Activated gamma-delta T cell treated with anti-CD3 and anti-CD28 coated beads, Interleukin-2, amount 50 U/mL, for 16 hours (primary cell): ENCODE measurements around the gene CDHR4.
"Not testable (repeated sequence)": the region's sequence is repeated elsewhere in the genome, so short reads cannot be mapped to it uniquely, and the experiment has no call there.

Experiments
- DNase-seq: peaks from one replicate; pipeline ENCODE4 v3.0.0-alpha.2; 2020; ENCODE audit warnings: low read depth

CDHR4 gene

DNA sequence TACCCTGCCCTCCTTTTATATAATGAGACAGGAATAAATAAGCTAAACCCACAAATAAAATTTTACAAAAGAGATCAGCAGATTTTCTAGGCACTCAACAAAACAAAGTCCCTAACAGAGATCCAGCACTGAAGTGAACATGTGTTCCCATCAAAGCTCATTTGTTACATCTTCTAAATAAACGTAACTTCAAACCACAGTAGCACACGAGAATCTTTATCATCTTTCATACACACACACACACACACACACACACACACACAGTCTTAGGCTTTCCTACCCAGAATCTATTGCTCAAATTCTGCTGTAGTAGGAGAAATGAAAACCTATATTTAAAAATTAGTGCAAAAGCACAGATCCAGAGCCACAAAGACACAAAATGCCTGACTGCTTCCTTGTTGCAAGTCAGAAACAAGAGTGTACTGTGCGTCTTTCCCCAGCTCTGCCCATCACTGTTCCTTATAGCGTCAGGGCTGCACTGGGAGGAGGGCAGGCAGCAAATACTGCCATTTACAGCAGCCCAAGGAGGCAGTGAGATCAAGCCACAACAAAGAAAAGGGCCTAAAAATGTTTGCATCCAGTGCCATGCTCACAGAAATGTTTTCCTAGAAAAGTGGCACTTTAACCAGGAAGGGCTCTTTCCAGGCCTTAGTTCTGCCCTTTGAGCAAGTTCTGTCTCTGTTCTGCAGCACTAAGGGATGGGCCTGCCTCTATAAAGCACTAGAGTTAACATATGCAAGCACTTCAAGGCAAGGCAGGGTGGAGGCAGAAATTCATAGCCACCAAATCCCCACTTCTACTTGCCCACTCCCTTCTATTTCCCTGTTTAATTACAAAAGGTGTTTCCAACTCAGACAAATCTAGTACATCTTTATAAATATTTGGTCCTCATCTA is 19.3 kb downstream of the CDHR4 start:
- no peak for DNase-seq

- DNase-seq = no peak
Measured at GRCh38 chr3:49779358-49780079, 20.2 kb downstream of the CDHR4 start.

DNA sequence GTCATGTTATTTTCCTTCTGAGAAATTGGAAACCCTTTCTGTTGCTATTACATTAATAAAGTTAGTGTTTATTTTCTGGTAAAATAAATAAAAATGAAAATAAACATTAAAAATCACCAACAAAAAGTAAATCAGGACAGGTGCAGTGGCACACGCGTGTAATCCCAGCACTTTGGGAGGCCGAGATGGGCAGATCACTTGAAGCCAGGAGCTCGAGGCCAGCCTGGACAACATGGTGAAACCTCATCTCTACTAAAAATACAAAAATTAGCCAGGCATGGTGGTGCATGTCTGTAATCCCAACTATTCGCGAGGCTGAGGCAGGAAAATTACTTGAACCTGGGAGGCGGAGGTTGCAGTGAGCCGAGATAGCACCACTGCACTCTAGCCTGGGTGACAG is 23.6 kb downstream of the CDHR4 start:
- not testable (repeated sequence) for DNase-seq

GRCh38 chr3:49775538-49775937 is 24.1 kb downstream of the CDHR4 start:
- DNase-seq = no peak

- DNase-seq = no peak
Measured at GRCh38 chr3:49772703-49773102, 27.0 kb downstream of the CDHR4 start.

DNA sequence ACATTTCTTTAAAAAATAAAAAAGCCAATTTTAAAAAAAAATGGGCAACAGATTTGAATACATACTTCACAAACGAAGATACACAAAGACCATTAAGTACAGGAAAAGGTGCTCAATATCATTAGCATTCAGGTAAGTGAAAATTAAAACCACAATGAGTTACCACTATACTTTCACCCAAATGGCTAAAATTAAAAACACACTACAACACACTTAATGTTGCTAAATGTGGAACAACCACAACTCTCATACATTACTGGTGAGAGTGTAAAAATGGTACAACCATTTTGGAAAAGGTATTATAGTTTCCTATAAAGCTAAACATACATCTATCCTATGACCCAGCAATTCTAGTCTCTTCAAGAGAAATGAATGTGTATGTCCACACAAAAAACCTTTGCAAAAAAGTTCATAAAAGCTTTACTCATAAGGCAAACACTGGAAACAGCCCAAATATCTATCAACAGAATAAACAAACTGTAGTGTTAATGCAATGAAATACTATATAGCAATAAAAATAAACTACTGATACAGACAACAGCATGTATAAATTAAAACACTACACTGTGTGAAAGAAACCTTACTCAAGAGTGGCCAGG is 28.2 kb downstream of the CDHR4 start:
- DNase-seq = no peak

DNA sequence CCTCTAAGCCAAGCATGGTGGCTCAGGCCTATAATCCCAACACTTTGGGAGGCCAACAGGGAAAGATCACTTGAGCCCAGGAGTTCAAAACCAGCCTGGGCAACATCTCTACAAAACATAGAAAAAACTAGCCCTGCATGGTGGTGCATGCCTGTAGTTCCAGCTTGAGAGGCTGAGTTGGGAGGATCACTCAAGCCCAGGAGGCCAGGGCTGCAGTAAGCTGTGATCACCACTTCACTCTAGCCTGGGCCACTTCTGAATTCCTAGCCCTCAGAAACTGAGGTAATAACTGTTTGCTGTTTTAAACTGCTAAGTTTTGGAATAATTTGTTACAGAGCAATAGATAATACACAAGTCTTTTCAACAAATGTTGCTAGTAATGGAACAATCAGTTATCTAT is 29.7 kb downstream of the CDHR4 start:
- DNase-seq = no peak

DNA sequence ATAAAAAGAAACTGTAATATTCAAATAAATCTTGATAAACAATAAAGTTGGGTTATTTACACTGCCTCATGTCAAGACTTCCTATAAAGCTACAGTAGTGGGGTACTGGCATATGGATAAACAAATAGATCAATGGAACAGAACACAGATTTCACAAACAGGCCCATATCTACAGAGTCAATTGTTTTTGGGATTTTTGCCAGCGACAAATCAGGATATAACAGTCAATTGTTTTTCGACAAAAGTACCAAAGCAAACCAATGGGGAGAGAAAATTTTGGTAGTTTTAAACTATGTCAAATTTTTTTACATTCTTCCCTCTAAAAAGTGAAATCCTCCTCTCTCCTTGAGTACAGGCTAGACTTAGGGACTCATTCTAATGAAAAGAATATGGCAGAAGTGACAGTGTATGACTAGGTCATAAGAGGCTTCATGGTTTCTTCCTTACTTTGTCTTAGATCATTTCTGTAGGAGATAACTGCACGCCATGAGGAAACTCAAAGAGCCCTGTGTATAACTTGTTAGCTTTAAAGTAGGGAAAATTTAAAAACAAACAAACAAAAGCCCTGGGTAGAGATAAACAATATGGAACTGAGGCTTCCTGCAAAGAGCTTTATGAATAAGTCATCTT is 30.3 kb downstream of the CDHR4 start:
- no peak for DNase-seq

GRCh38 chr3:49763981-49764380 is 35.7 kb downstream of the CDHR4 start:
- DNase-seq = no peak

DNA sequence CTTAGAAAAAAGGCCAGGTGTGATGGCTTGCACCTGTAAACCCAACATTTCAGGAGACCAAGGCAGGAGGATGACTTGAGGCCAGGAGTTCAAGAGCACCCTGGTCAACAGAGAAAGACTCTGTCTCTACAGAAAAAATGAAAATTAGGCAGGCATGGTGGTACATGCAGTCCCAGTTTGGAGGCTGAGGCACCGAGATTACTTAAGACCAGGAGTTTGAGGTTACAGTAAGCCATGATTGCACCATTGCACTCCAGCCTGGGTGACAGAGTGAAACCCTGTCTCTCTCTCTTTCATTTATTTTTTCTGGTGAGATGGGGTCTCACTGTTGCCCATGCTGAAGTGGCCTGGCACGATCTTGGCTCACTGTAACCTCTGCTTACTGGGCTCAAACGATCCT is 38.0 kb downstream of the CDHR4 start:
- no peak for DNase-seq

DNA sequence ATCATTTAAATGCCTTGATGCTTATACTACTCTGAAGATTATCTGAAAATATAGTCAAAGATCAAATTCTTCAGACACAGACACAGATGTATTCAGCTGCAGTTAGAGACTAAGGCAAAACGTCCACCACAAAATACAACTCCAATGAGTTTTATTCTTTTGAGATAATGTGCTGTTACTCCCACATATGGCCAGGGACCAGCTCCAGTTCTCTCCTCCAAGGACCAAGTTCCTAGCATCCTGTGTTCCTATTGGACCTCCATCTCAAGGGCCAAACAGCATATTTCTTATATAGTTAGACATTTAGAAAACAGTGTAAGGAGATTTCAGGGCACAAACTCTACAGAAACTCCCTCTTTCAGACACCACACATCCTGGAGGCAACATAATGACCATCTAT is 40.4 kb downstream of the CDHR4 start:
- no peak for DNase-seq

GRCh38 chr3:49757197-49757596 is 42.5 kb downstream of the CDHR4 start:
- DNase-seq = no peak

- no peak for DNase-seq
Measured at GRCh38 chr3:49756036-49756435, 43.6 kb downstream of the CDHR4 start.

GRCh38 chr3:49754536-49754935 is 45.1 kb downstream of the CDHR4 start:
- no peak for DNase-seq

DNA sequence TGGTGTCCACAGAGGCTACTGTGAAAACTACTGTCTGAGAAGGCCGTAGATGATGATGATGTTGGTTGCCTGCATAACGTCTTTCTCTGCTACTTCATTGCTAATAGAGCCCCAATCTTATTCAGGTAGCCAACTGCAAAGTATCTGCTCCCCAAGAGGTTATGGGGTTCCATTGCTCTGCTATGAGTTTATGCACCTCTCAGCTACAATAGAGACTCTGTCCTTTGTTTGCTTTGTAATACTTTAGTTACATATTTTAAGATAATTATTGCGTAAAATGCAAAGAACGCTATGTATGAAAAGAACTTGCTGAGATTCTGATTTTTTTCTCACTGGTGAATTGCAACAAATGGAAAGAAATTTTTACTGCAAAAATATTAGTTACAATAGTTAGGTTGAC is 48.2 kb downstream of the CDHR4 start:
- DNase-seq = no peak

- DNase-seq = no peak
Measured at GRCh38 chr3:49750056-49750455, 49.6 kb downstream of the CDHR4 start.

GRCh38 chr3:49748874-49749273 is 50.8 kb downstream of the CDHR4 start:
- DNase-seq = not testable (repeated sequence)

GRCh38 chr3:49747792-49748480 is 51.7 kb downstream of the CDHR4 start:
- no peak for DNase-seq

DNA sequence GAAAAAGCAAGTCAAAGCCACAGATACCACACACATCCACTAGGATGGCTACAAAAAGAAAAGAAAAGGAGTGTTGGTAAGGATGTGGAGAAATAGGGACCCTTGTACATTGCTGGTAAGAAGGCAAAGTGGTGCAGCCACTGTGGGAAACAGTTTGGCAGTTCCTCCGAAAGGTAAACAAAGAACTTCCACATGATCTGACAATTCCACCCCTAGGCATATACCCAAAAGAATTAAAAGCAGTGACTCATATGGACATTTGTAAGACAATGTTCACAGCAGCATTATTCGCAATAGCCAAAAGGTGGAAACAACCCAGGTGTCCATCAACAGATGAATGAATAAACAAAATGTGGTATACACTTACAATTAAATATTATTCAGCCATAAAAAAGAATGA is 53.7 kb downstream of the CDHR4 start:
- DNase-seq = no peak
